ENCODE results near the gene RBM10. TPM values are rescaled to one million over a fixed set of nuclear protein-coding genes. Genes with fewer than 3 reads are reported as not detected.

Gene RBM10
- total RNA-seq, 1 experiment from 2014 or later = 55.8 TPM

- Histone ChIP-seq H3K27me3 (ENCODE audit: insufficient read depth, low read length) (no peaks in the 10 kb centered on the region), H3K79me2 (ENCODE audit: insufficient read depth, low read length) (peaks cover 9% of the 10 kb centered on the region; the same call in 1 of the 2 replicates), H2AK5ac (ENCODE audit: insufficient read length, low read length) (no peak overlapping the region), H4K91ac (ENCODE audit: insufficient read length, low read depth, low read length) (no peak overlapping the region), H2BK20ac (ENCODE audit: low read depth, low read length, poor library complexity, severe bottlenecking) (no peak overlapping the region), H3K4ac (ENCODE audit: low read depth, low read length) (no peak overlapping the region), H3K18ac (ENCODE audit: insufficient read length, low read depth, low read length) (no peak overlapping the region), H3K79me1 (ENCODE audit: insufficient read depth, low read depth, low read length, poor library complexity, severe bottlenecking) (no peaks in the 10 kb centered on the region), H2BK120ac (ENCODE audit: low read depth, low read length, poor library complexity, severe bottlenecking) (no peak overlapping the region), H3K23me2 (ENCODE audit: insufficient read length, low read depth, low read length, poor library complexity, severe bottlenecking) (peaks cover 15% of the 10 kb centered on the region), H3K9ac (ENCODE audit: extremely low read depth, insufficient read length, low read length) (no peak overlapping the region), H3K56ac (ENCODE audit: insufficient read length, low read depth, low read length) (no peak overlapping the region), H4K5ac (ENCODE audit: insufficient read length, low read depth, low read length) (no peak overlapping the region), H3K4me1 (ENCODE audit: insufficient read depth, low read length) (0 out of 2 replicates have a peak, but pooled peaks cover under 1% of the 10 kb centered on the region), H3K9me3 (ENCODE audit: control insufficient read depth, low read depth, low read length) (no peaks in the 10 kb centered on the region), H2BK15ac (ENCODE audit: low read depth, low read length) (no peak overlapping the region), H4K20me1 (ENCODE audit: control insufficient read depth, insufficient read depth, insufficient read length) (no peaks in the 10 kb centered on the region), H3T11ph (ENCODE audit: low read length) (no peak overlapping the region), H3K14ac (ENCODE audit: insufficient read depth, low read length) (no peak overlapping the region), H2BK12ac (ENCODE audit: insufficient read length, low read depth, low read length) (no peak overlapping the region), H3K23ac (ENCODE audit: insufficient read length, low read depth, low read length) (no peak overlapping the region), H2AFZ (ENCODE audit: low read length) (no peak overlapping the region), H4K8ac (replicated peaks; ENCODE audit: insufficient read length, low read depth, low read length) (no peak overlapping the region), H2BK5ac (ENCODE audit: insufficient read length, low read length) (no peak overlapping the region), H3K27ac (ENCODE audit: insufficient read length, low read depth, low read length) (no peak overlapping the region), H3K4me2 (ENCODE audit: insufficient read depth, insufficient read length, low read length) (peak overlapping the region; percentile 75)
- Mint-ChIP-seq H3K36me3 (ENCODE audit: insufficient read depth in 1 of 3, low read depth in 3 of 3) (peaks cover 16 to 29% (median 26%) of the 10 kb centered on the region in 3 experiments), H3K27me3 (ENCODE audit: low read depth) (peaks cover 1% of the 10 kb centered on the region), H3K4me1 (peaks cover 11 to 18% of the 10 kb centered on the region in 2 experiments), H3K4me3 (no peak overlapping the region), H3K27ac (no peak overlapping the region; a peak in 1 of 7 replicates), H3K9me3 (peaks cover 21 to 49% of the 10 kb centered on the region in 2 experiments)
- no peak for DNase-seq
- no CpG with 5 or more reads among the region's 19 CpGs for WGBS (ENCODE audit: extremely low coverage, insufficient read length, low lambda C conversion rate)
- TF ChIP-seq CTCF (conservative IDR thresholded peaks at IDR 0.05) = no peak
These were observed 44.9 kb downstream of the RBM10 start for GRCh38 chrX:47189906-47190305.
